ENCODE results near the gene ERC1.
A peak's percentile ranks its signal among the peaks of the same experiment; 100 is the strongest.

- TF ChIP-seq EP300 (IDR thresholded peaks at IDR 0.05; ENCODE audit: low read depth) (no peak), CTCF (IDR thresholded peaks at IDR 0.05) (peak in 4 of 5 experiments; percentile 13 to 29 (median 26)), POLR2A (IDR thresholded peaks at IDR 0.05) (no peak), POLR2AphosphoS5 (IDR thresholded peaks at IDR 0.05) (no peak)
Observed at GRCh38 chr12:1544996-1545700, 554.1 kb downstream of the ERC1 start.
